Measurements from ENCODE around the gene TGM5. TPM values are rescaled to one million over a fixed set of nuclear protein-coding genes. Genes with fewer than 3 reads are reported as not detected.

TGM5 gene
- total RNA-seq, 1 donor from 2014 or later = not detected

- no peak for DNase-seq (ENCODE audit: low spot score in 2 of 2, unreplicated experiment in 2 of 2)
- no peak for TF ChIP-seq CTCF (IDR thresholded peaks at IDR 0.05; ENCODE audit: unreplicated experiment)
- H3K9me3 Mint-ChIP-seq = no peaks in the 10 kb centered on the region
- H3K36me3 Mint-ChIP-seq = peaks cover 1% of the 10 kb centered on the region
- no peaks in the 10 kb centered on the region for H3K27me3 Mint-ChIP-seq (ENCODE audit: low read depth)
- H3K4me1 Mint-ChIP-seq = peaks cover 9% of the 10 kb centered on the region
- peak overlapping the region; percentile 91 for H3K4me3 Mint-ChIP-seq
- peak overlapping the region; percentile 85 for H3K27ac Mint-ChIP-seq
These were observed 80.8 kb downstream of the TGM5 start for GRCh38 chr15:43186003-43186353.

GRCh38 chr15:43185157-43186002 is 81.3 kb downstream of the TGM5 start, which contains the start of gene CCNDBP1:
Gene CCNDBP1 (plus strand): TSS chr15:43185403. CDS start chr15:43185499, 96 bp downstream.
- peak within 1 kb of the TSS; percentile 91 for H3K4me3 Mint-ChIP-seq
- peaks cover 9% of the 10 kb centered on the region for H3K4me1 Mint-ChIP-seq
- H3K9me3 Mint-ChIP-seq = no peaks in the 10 kb centered on the region
- peak; percentile 23 for TF ChIP-seq CTCF (IDR thresholded peaks at IDR 0.05; ENCODE audit: unreplicated experiment)
- H3K27me3 Mint-ChIP-seq (ENCODE audit: low read depth) = no peaks in the 10 kb centered on the region
- peak within 1 kb of the TSS; percentile 85 for H3K27ac Mint-ChIP-seq
- H3K36me3 Mint-ChIP-seq = no peaks in the 10 kb centered on the region
- peak; percentile 49 to 76 for DNase-seq (ENCODE audit: low spot score in 2 of 2, unreplicated experiment in 2 of 2)

GRCh38 chr15:43184407-43185124 is 82.2 kb downstream of the TGM5 start:
- H3K27ac Mint-ChIP-seq = peak overlapping the region; percentile 53
- DNase-seq (ENCODE audit: low spot score in 2 of 2, unreplicated experiment in 2 of 2) = no peak
- H3K27me3 Mint-ChIP-seq (ENCODE audit: low read depth) = no peaks in the 10 kb centered on the region
- H3K4me1 Mint-ChIP-seq = peaks cover 9% of the 10 kb centered on the region
- TF ChIP-seq CTCF (IDR thresholded peaks at IDR 0.05; ENCODE audit: unreplicated experiment) = no peak
- H3K9me3 Mint-ChIP-seq = no peaks in the 10 kb centered on the region
- H3K36me3 Mint-ChIP-seq = no peaks in the 10 kb centered on the region
- peak overlapping the region; percentile 91 for H3K4me3 Mint-ChIP-seq

GRCh38 chr15:43183270-43183669 is 83.5 kb downstream of the TGM5 start:
- H3K4me1 Mint-ChIP-seq = peaks cover 9% of the 10 kb centered on the region
- TF ChIP-seq CTCF (IDR thresholded peaks at IDR 0.05; ENCODE audit: unreplicated experiment) = no peak
- H3K27me3 Mint-ChIP-seq (ENCODE audit: low read depth) = no peaks in the 10 kb centered on the region
- H3K36me3 Mint-ChIP-seq = no peaks in the 10 kb centered on the region
- no peak for DNase-seq (ENCODE audit: low spot score in 2 of 2, unreplicated experiment in 2 of 2)
- no peak overlapping the region for H3K4me3 Mint-ChIP-seq
- no peaks in the 10 kb centered on the region for H3K9me3 Mint-ChIP-seq
- peak overlapping the region; percentile 3 for H3K27ac Mint-ChIP-seq

Other genes starting within 250 kb of the TGM5 start
- 29.9 to 36.4 TPM (median 33.4 TPM) in 3 replicates for gene UBR1, start 160.9 kb downstream of the TGM5 start, total RNA-seq
- 12.4 to 13.4 TPM (median 12.9 TPM) in 3 replicates for gene TMEM62, start 133.3 kb downstream of the TGM5 start, total RNA-seq
- gene CCNDBP1, start 81.5 kb downstream of the TGM5 start, total RNA-seq = 29.3 to 31.2 TPM (median 29.5 TPM) in 3 replicates
- gene EPB42, start 45.9 kb downstream of the TGM5 start, total RNA-seq = 0.13 TPM in 1 of 3 replicates, not detected in the others
- gene TGM7, start 35.3 kb upstream of the TGM5 start, total RNA-seq = not detected in 3 replicates
- 9.8 to 10.0 TPM (median 9.9 TPM) in 3 replicates for gene LCMT2, start 63.6 kb upstream of the TGM5 start, total RNA-seq
- gene ZSCAN29, start 104.1 kb upstream of the TGM5 start, total RNA-seq = 32.1 to 35.5 TPM (median 33.7 TPM) in 3 replicates
- gene TUBGCP4, start 104.2 kb upstream of the TGM5 start, total RNA-seq = 25.4 to 29.1 TPM (median 26.3 TPM) in 3 replicates
- 103 to 112 TPM (median 108 TPM) in 3 replicates for gene TP53BP1, start 226.2 kb upstream of the TGM5 start, total RNA-seq